Ovary (tissue), 9 donors: ENCODE data around the gene CCDC54. TPM values are rescaled to one million over a fixed set of nuclear protein-coding genes. Genes with fewer than 3 reads are reported as not detected.

ENCODE experiments used
- DNase-seq, 5 donors: peaks; one replicate each; pipeline ENCODE4 v3.0.0-alpha.2; 2019 to 2020
- H3K27ac ChIP-seq, 2 donors: fragments of 200-600 bp; one replicate each; pipeline versions ENCODE4 v1.5.1 to v1.8.0; 2019 to 2022
- H3K27me3 ChIP-seq: fragments of 200-600 bp; one replicate; pipeline ENCODE4 v1.8.0; 2022
- H3K36me3 ChIP-seq: fragments of 200-600 bp; sonication (generic); one replicate; pipeline ENCODE4 v1.5.1; 2019
- H3K4me1 ChIP-seq: one replicate; pipeline ENCODE4 v1.8.1; 2013; ENCODE audit warnings: mild to moderate bottlenecking, moderate library complexity; ENCODE audit not compliant: insufficient read depth
- H3K4me3 ChIP-seq: fragments of 200-600 bp; sonication (generic); one replicate; pipeline ENCODE4 v1.5.1; 2017
- H3K9me3 ChIP-seq, 2 donors: fragments of 200-600 bp in 1 of 2; sonication (generic) in 1 of 2; one replicate each; pipeline versions ENCODE4 v1.5.1 to v1.8.1; 2013 to 2019; ENCODE audit warnings: mild to moderate bottlenecking in 1 of 2, moderate library complexity in 1 of 2
- CTCF ChIP-seq, 3 donors: fragments of 450-650 bp in 2 of 3; fragments of 200-600 bp in 1 of 3; IDR thresholded peaks; one replicate each; pipeline versions ENCODE4 v1.5.1 to v1.8.0; 2016 to 2022; ENCODE audit warnings: antibody characterized with exemption in 3 of 3, mild to moderate bottlenecking in 1 of 3
- EP300 ChIP-seq: sonication (generic); formaldehyde crosslinking; IDR thresholded peaks from one replicate; pipeline ENCODE4 v1.6.1; 2017; ENCODE audit warnings: antibody characterized with exemption
- POLR2A ChIP-seq: fragments of 450-650 bp; IDR thresholded peaks from one replicate; pipeline ENCODE4 v1.6.1; 2017; ENCODE audit warnings: antibody characterized with exemption, mild to moderate bottlenecking, moderate library complexity
- WGBS, 3 donors: extraction: QIAGEN DNeasy Blood & Tissue Kit in 1 of 3; methylation state at CpG; one replicate each; pipeline versions ENCODE4 v1.1.5 to v1.1.7; 2013 to 2017; 5-methylcytosine and 5-hydroxymethylcytosine counted together
- intact Hi-C, 4 donors: fragments of 100-400 bp; cut with DNase I; formaldehyde crosslinking; loops; one replicate each; pipeline versions ENCODE4 v1.11.0 to v1.15.1; 2022 to 2023
- polyA plus RNA-seq, 2 donors: library from polyadenylated mRNA; stranded (reverse); fragments of 200-250 nt in 1 of 2; fragments of 350-450 nt in 1 of 2; fragmentation: Illumina TruSeq in 1 of 2; extraction: RNeasy Lipid Tissue Mini Kit (QIAGEN cat#74804) in 1 of 2; gene quantifications; one replicate each; pipeline ENCODE4 v1.2.3, GENCODE V29; 2013 to 2014
- total RNA-seq, 7 donors: library from RNA; depleted of rRNA in 2 of 7; stranded (reverse); fragments of >200 nt in 2 of 7; fragmentation: NEBNext Ultra II Directional in 3 of 7; extraction: Animal tissue kit (Norgen Biotek cat#: 25700) in 3 of 7; gene quantifications; one replicate each; pipeline versions ENCODE4 v1.1.0 to v1.2.4, GENCODE V29; 2016 to 2023
- donor health status: DM: no; HTN: no; CAD: no; lungs with moderate emphysema.
- donor health status: DM: no; HTN: no; CAD: no.
- donor health status: Bipolar disorder and iron deficiency.
- donor health status: DM: yes; HTN: yes; CAD: no.
- donor health status: DM: no; HTN: no; CAD: no.
- donor health status: DM: yes; HTN: yes; CAD: no.

CCDC54 gene
- total and polyA plus RNA-seq, 9 donors, result 0.23 to 0.24 TPM; not detected in 7

DNA sequence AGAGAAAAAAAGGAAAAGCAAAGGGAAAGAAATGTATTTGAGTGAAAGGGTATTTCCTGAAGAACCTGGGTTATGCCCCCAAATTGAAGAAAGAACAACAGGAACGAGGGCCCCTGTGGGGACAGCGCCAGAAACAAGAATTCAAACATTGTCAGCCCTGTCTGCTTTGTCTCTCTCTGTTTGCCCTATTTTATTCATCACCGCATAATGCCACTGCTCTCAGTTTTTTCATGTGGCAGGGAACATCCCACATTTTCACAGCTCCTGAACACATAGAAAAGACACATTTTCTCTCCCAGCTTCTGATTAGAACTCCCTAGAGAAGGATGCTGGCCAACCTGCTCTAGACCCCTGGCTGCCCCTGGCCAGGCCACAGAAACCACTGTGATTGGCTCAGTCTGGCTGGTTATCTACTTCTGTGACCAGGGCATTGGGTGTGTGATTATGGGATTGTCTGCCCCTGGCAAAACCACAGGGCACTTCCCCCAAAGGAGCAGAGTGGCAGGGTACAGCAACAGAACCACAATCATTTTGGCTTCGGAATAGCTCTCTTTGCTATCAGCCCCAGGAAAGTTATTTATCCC, 31.3 kb upstream of the CCDC54 start:
- DNase-seq, result no peak
- no peak for TF ChIP-seq EP300
- no peak for TF ChIP-seq POLR2A
- TF ChIP-seq CTCF (IDR thresholded peaks at IDR 0.05), result no peak
- Histone ChIP-seq H3K27me3 (no peaks in the 10 kb centered on the region), H3K27ac (no peak overlapping the region), H3K9me3 (peaks cover 0 to 3% of the 10 kb centered on the region in 2 donors), H3K4me1 (no peaks in the 10 kb centered on the region), H3K4me3 (no peak overlapping the region), H3K36me3 (no peaks in the 10 kb centered on the region)
- intact Hi-C loops, result no loop called here
- WGBS, 3 donors, result 68 to 77% (median 75%) methylated on average over 4 of the region's 4 CpGs

GRCh38 chr3:107346564-107346963, 30.7 kb upstream of the CCDC54 start:
- TF ChIP-seq CTCF (IDR thresholded peaks at IDR 0.05) (no peak), EP300 (no peak), POLR2A (no peak)
- no peaks in the 10 kb centered on the region for H3K4me1 ChIP-seq
- H3K27ac ChIP-seq, result no peak overlapping the region
- DNase-seq, result no peak
- no peaks in the 10 kb centered on the region for H3K27me3 ChIP-seq
- WGBS, 3 donors, result 58 to 76% (median 60%) methylated on average over 2 of the region's 2 CpGs
- H3K36me3 ChIP-seq, result no peaks in the 10 kb centered on the region
- no peak overlapping the region for H3K4me3 ChIP-seq
- intact Hi-C loops, result no loop called here
- peaks cover 0 to 3% of the 10 kb centered on the region in 2 donors for H3K9me3 ChIP-seq

GRCh38 chr3:107347751-107348150, 29.5 kb upstream of the CCDC54 start:
- intact Hi-C loops, result no loop called here

DNA sequence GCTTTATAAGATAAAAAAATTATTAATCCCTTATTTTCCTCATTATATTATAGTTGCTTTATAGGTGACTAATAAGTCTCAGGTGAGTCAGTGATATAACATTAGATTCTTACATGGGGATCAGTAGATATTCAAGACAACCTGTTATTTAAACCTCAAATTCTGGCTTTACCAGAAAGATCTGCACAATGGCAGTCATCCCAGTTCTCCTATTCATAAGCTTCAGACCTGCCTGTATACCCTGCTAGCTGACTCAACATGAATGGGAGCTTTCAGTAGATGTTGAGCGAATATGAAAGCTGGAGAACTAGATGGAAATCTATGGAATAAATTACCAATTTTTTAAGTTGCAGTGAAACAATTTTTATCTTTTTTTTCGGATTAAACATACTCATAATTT, 20.5 kb upstream of the CCDC54 start:
- no peaks in the 10 kb centered on the region for H3K4me1 ChIP-seq
- no peaks in the 10 kb centered on the region for H3K27me3 ChIP-seq
- no peaks in the 10 kb centered on the region for H3K36me3 ChIP-seq
- no peak for DNase-seq
- no peaks in the 10 kb centered on the region for H3K9me3 ChIP-seq
- no peak overlapping the region for H3K27ac ChIP-seq
- 91 to 95% (median 94%) methylated on average over 2 of the region's 2 CpGs for WGBS, 3 donors
- TF ChIP-seq CTCF (IDR thresholded peaks at IDR 0.05) (no peak), EP300 (no peak), POLR2A (no peak)
- intact Hi-C loops, result no loop called here
- no peak overlapping the region for H3K4me3 ChIP-seq

More at GRCh38 chr3:107347751-107348150, 29.5 kb upstream of the CCDC54 start:
- 42 to 47% (median 43%) methylated on average over 2 of the region's 2 CpGs for WGBS, 3 donors
- TF ChIP-seq CTCF (IDR thresholded peaks at IDR 0.05) (no peak), EP300 (no peak), POLR2A (no peak)
- no peak overlapping the region for H3K27ac ChIP-seq
- H3K27me3 ChIP-seq, result no peaks in the 10 kb centered on the region
- no peaks in the 10 kb centered on the region for H3K4me1 ChIP-seq
- peaks cover 0 to 3% of the 10 kb centered on the region in 2 donors for H3K9me3 ChIP-seq
- H3K36me3 ChIP-seq, result no peaks in the 10 kb centered on the region
- DNase-seq, result no peak
- H3K4me3 ChIP-seq, result no peak overlapping the region
